Measurements from ENCODE around the gene VWDE. TPM values are rescaled to one million over a fixed set of nuclear protein-coding genes. Genes with fewer than 3 reads are reported as not detected.
A peak's percentile ranks its signal among the peaks of the same experiment; 100 is the strongest.
"Not testable (repeated sequence)": the region's sequence is repeated elsewhere in the genome, so short reads cannot be mapped to it uniquely, and the experiment has no call there.

The VWDE gene
- total and polyA plus RNA-seq, 2 donors from 2014 or later = 0.69 to 1.5 TPM

- DNase-seq = no peak
- Histone ChIP-seq H3K9me3 (ENCODE audit: control insufficient read depth in 2 of 3, insufficient read depth in 1 of 3, low read length in 3 of 3) (no peaks in the 10 kb centered on the region), H3K4me3 (ENCODE audit: low read length in 3 of 3) (no peak overlapping the region), H3K36me3 (ENCODE audit: control insufficient read depth in 2 of 3, insufficient read depth in 3 of 3, low read length in 3 of 3) (no peaks in the 10 kb centered on the region), H3K27me3 (ENCODE audit: control insufficient read depth, insufficient read depth, low read length) (no peaks in the 10 kb centered on the region), H3K4me1 (ENCODE audit: control insufficient read depth in 2 of 3, insufficient read depth in 2 of 3, low read depth in 1 of 3, low read length in 3 of 3) (peaks cover 0 to 1% (median 0%) of the 10 kb centered on the region in 3 donors), H3K9ac (ENCODE audit: low read length in 3 of 3) (no peak overlapping the region), H3K27ac (ENCODE audit: low read depth in 2 of 2, low read length in 2 of 2) (no peak overlapping the region)
- no peak for TF ChIP-seq CTCF (IDR thresholded peaks at IDR 0.05; ENCODE audit: borderline replicate concordance, extremely low read depth, insufficient read depth)
- intact Hi-C loops (cut with DNase I) = no loop called here
- FAIRE-seq = no peak
These were observed 5.5 kb upstream of the VWDE start for GRCh38 chr7:12409097-12409711.

GRCh38 chr7:12407652-12408051 is 4.0 kb upstream of the VWDE start:
- H3K36me3 ChIP-seq (ENCODE audit: control insufficient read depth in 2 of 3, insufficient read depth in 3 of 3, low read length in 3 of 3); DNase-seq; H3K27me3 ChIP-seq (ENCODE audit: control insufficient read depth, insufficient read depth, low read length); H3K9ac ChIP-seq (ENCODE audit: low read length in 3 of 3); H3K4me3 ChIP-seq (ENCODE audit: low read length in 3 of 3); intact Hi-C loops (cut with DNase I); H3K9me3 ChIP-seq (ENCODE audit: control insufficient read depth in 2 of 3, insufficient read depth in 1 of 3, low read length in 3 of 3); FAIRE-seq; H3K4me1 ChIP-seq (ENCODE audit: control insufficient read depth in 2 of 3, insufficient read depth in 2 of 3, low read depth in 1 of 3, low read length in 3 of 3); H3K27ac ChIP-seq (ENCODE audit: low read depth in 2 of 2, low read length in 2 of 2): not testable (repeated sequence)

GRCh38 chr7:12402365-12402725 is 1.3 kb downstream of the VWDE start:
- FAIRE-seq = peak; percentile 49
- Histone ChIP-seq H3K27ac (ENCODE audit: low read depth in 2 of 2, low read length in 2 of 2) (no peak overlapping the region), H3K9ac (ENCODE audit: low read length in 3 of 3) (no peak overlapping the region), H3K4me3 (ENCODE audit: low read length in 3 of 3) (no peak overlapping the region), H3K9me3 (ENCODE audit: control insufficient read depth in 2 of 3, insufficient read depth in 1 of 3, low read length in 3 of 3) (peaks cover 0 to 3% (median 0%) of the 10 kb centered on the region in 3 donors), H3K4me1 (ENCODE audit: control insufficient read depth in 2 of 3, insufficient read depth in 2 of 3, low read depth in 1 of 3, low read length in 3 of 3) (peaks cover 0 to 5% (median 3%) of the 10 kb centered on the region in 3 donors), H3K27me3 (ENCODE audit: control insufficient read depth, insufficient read depth, low read length) (peaks cover 5% of the 10 kb centered on the region), H3K36me3 (ENCODE audit: control insufficient read depth in 2 of 3, insufficient read depth in 3 of 3, low read length in 3 of 3) (no peaks in the 10 kb centered on the region)
- intact Hi-C loops (cut with DNase I) = no loop called here
- DNase-seq = no peak
- TF ChIP-seq CTCF (IDR thresholded peaks at IDR 0.05; ENCODE audit: borderline replicate concordance, extremely low read depth, insufficient read depth) = no peak

GRCh38 chr7:12401538-12402364 is 1.9 kb downstream of the VWDE start:
- Histone ChIP-seq H3K9me3 (ENCODE audit: control insufficient read depth in 2 of 3, insufficient read depth in 1 of 3, low read length in 3 of 3) (peaks cover 0 to 3% (median 0%) of the 10 kb centered on the region in 3 donors), H3K27ac (ENCODE audit: low read depth in 2 of 2, low read length in 2 of 2) (no peak overlapping the region), H3K4me1 (ENCODE audit: control insufficient read depth in 2 of 3, insufficient read depth in 2 of 3, low read depth in 1 of 3, low read length in 3 of 3) (peaks cover 0 to 5% (median 3%) of the 10 kb centered on the region in 3 donors), H3K9ac (ENCODE audit: low read length in 3 of 3) (no peak overlapping the region), H3K4me3 (ENCODE audit: low read length in 3 of 3) (no peak overlapping the region), H3K36me3 (ENCODE audit: control insufficient read depth in 2 of 3, insufficient read depth in 3 of 3, low read length in 3 of 3) (no peaks in the 10 kb centered on the region), H3K27me3 (ENCODE audit: control insufficient read depth, insufficient read depth, low read length) (peaks cover 5% of the 10 kb centered on the region)
- DNase-seq (peak in 1 of 5 donors; percentile 10), FAIRE-seq (no peak)
- TF ChIP-seq CTCF (IDR thresholded peaks at IDR 0.05; ENCODE audit: borderline replicate concordance, extremely low read depth, insufficient read depth) = no peak
- intact Hi-C loops (cut with DNase I) = no loop called here
